RWPE1 (cell line): Measurements from ENCODE around the gene COL5A1.

Source experiments
- CTCF ChIA-PET: fragments of 350-600 bp; sonication (Branson Sonifier 250); formaldehyde crosslinking; extraction: SDS; loops from one replicate; lab custom pipeline; 2021; lab: Yijun Ruan, JAX
- POLR2A ChIA-PET: fragments of 400-600 bp; formaldehyde crosslinking; extraction: SDS; loops from one replicate; lab custom pipeline; 2020; ENCODE audit warnings: antibody characterized with exemption; ENCODE audit not compliant: low non-redundant PET; lab: Yijun Ruan, JAX
- DNase-seq: peaks from one replicate; pipeline ENCODE4 v3.0.0; 2012; ENCODE audit warnings: low spot score
- H3K27ac ChIP-seq: fragments of 450-650 bp; 2 replicates; pipeline ENCODE4 v1.5.1; 2017
- CTCF ChIP-seq: fragments of 450-650 bp; conservative IDR thresholded peaks from 2 replicates; pipeline ENCODE4 v1.5.1; 2017; ENCODE audit warnings: low read depth, mild to moderate bottlenecking

The COL5A1 gene

GRCh38 chr9:134648701-134649530 is 7.3 kb downstream of the COL5A1 start:
- DNase-seq = no peak
- POLR2A ChIA-PET = no interaction called here
- peak overlapping the region; percentile 97 for H3K27ac ChIP-seq
- CTCF ChIA-PET = interaction anchor here (0.6 kb wide), 2 partner anchors 8 to 194 kb away, joined by 3 to 5 read pairs; no protein-coding TSS in a partner anchor
- no peak for TF ChIP-seq CTCF

- H3K27ac ChIP-seq = no peak overlapping the region; the same call in 1 of the 2 replicates
- CTCF ChIA-PET = interaction anchor here (1.0 kb wide), 1 partner anchor 480 kb away, joined by 4 read pairs; no protein-coding TSS in a partner anchor
- TF ChIP-seq CTCF = no peak
- POLR2A ChIA-PET = no interaction called here
- DNase-seq = no peak
Observed at GRCh38 chr9:134650431-134651190, 9.0 kb downstream of the COL5A1 start.

- ChIA-PET CTCF (interaction anchor here (0.5 to 1.0 kb wide), 3 partner anchors 31 to 480 kb away, joined by 3 to 4 read pairs (median 3); no protein-coding TSS in a partner anchor), POLR2A (no interaction called here)
- no peak for TF ChIP-seq CTCF
- DNase-seq = no peak
- no peak overlapping the region; the same call in 1 of the 2 replicates for H3K27ac ChIP-seq
Observed at GRCh38 chr9:134651226-134651905, 9.8 kb downstream of the COL5A1 start.

- no peak for DNase-seq
- CTCF ChIA-PET = interaction anchor here (0.5 kb wide), 1 partner anchor 32 kb away, joined by 3 read pairs; no protein-coding TSS in a partner anchor
- no peak for TF ChIP-seq CTCF
- POLR2A ChIA-PET = no interaction called here
- no peak overlapping the region for H3K27ac ChIP-seq
Observed at GRCh38 chr9:134652291-134653225, 11.0 kb downstream of the COL5A1 start.

- no peak for DNase-seq
- POLR2A ChIA-PET = no interaction called here
- TF ChIP-seq CTCF = no peak
- no peak overlapping the region for H3K27ac ChIP-seq
- CTCF ChIA-PET = interaction anchor here (0.5 to 0.8 kb wide), 2 partner anchors 204 to 360 kb away, joined by 3 read pairs; no protein-coding TSS in a partner anchor
Observed at GRCh38 chr9:134653259-134654009, 11.8 kb downstream of the COL5A1 start.
